DND-41 (cell line): ENCODE results near the gene CLNK.

Experiments used
- ATAC-seq: fragments of 200-7000 bp; cut with Tn5 transposase; 3 replicates; pipeline ENCODE4 v1.9.1; 2021; ENCODE audit warnings: low read depth; ENCODE audit not compliant: insufficient read depth
- DNase-seq: peaks from one replicate; pipeline ENCODE4 v3.0.0-alpha.2; 2020
- H2AFZ ChIP-seq: 2 replicates; pipeline ENCODE4 v1.6.0; 2012; ENCODE audit warnings: low read depth, low read length
- H3K27ac ChIP-seq: 2 replicates; pipeline ENCODE4 v1.5.1; 2012; ENCODE audit warnings: low read length, inconsistent platforms
- H3K27me3 ChIP-seq: fragments of 200-600 bp; sonication (generic); 2 replicates; pipeline ENCODE4 v1.6.0; 2012; ENCODE audit warnings: low read length, mild to moderate bottlenecking, inconsistent platforms; ENCODE audit not compliant: insufficient read depth, poor library complexity
- H3K36me3 ChIP-seq: 2 replicates; pipeline ENCODE4 v1.5.1; 2012; ENCODE audit warnings: low read length, inconsistent platforms; ENCODE audit not compliant: insufficient read depth
- H3K4me1 ChIP-seq: 2 replicates; pipeline ENCODE4 v1.5.1; 2012; ENCODE audit warnings: mild to moderate bottlenecking, low read length; ENCODE audit not compliant: insufficient read depth
- H3K4me2 ChIP-seq: 2 replicates; pipeline ENCODE4 v1.6.0; 2012; ENCODE audit warnings: mild to moderate bottlenecking, moderate library complexity, low read length, inconsistent platforms; ENCODE audit not compliant: insufficient read depth
- H3K4me3 ChIP-seq, 2 experiments: fragments of 200-600 bp in 1 of 2; shearing (Covaris generic) in 1 of 2; 2 replicates each; pipeline ENCODE4 v1.5.1; 2012 to 2016; ENCODE audit warnings: inconsistent platforms in 2 of 2, low read length in 2 of 2, mild to moderate bottlenecking in 2 of 2, low read depth in 1 of 2, moderate library complexity in 1 of 2
- H3K79me2 ChIP-seq: 2 replicates; pipeline ENCODE4 v1.6.0; 2012; ENCODE audit warnings: low read length, inconsistent platforms; ENCODE audit not compliant: insufficient read depth
- H3K9ac ChIP-seq: 2 replicates; pipeline ENCODE4 v1.6.0; 2012; ENCODE audit warnings: low read depth, mild to moderate bottlenecking, inconsistent platforms, low read length, moderate library complexity
- H3K9me3 ChIP-seq: 2 replicates; pipeline ENCODE4 v1.5.1; 2012; ENCODE audit warnings: low read length, moderate library complexity, mild to moderate bottlenecking, inconsistent platforms; ENCODE audit not compliant: insufficient read depth, severe bottlenecking
- H4K20me1 ChIP-seq: 2 replicates; pipeline ENCODE4 v1.6.0; 2012; ENCODE audit warnings: low read length; ENCODE audit not compliant: insufficient read depth
- EZH2 ChIP-seq: IDR thresholded peaks from 3 replicates; pipeline ENCODE4 v1.6.1; 2012; ENCODE audit warnings: borderline replicate concordance, low read depth, mild to moderate bottlenecking, moderate library complexity, low read length, inconsistent platforms; ENCODE audit not compliant: severe bottlenecking
- TF ChIP-seq, protein P1 (sequence below): IDR thresholded peaks from 2 replicates; pipeline ENCODE4 v1.5.1; 2012; ENCODE audit warnings: borderline replicate concordance, low read length, moderate library complexity, mild to moderate bottlenecking; ENCODE audit not compliant: poor library complexity, severe bottlenecking; ENCODE audit errors: extremely low read depth

CLNK gene

GRCh38 chr4:10462876-10463275 is 221.7 kb downstream of the CLNK start:
- H3K9me3 ChIP-seq, result no peaks in the 10 kb centered on the region
- no peaks in the 10 kb centered on the region for H3K4me1 ChIP-seq
- DNase-seq, result no peak
- no peaks in the 10 kb centered on the region for H3K79me2 ChIP-seq
- no peaks in the 10 kb centered on the region for H4K20me1 ChIP-seq
- H3K4me3 ChIP-seq, result no peak overlapping the region
- H3K4me2 ChIP-seq, result no peak overlapping the region
- ATAC-seq, result no peak
- H3K36me3 ChIP-seq, result no peaks in the 10 kb centered on the region
- no peak overlapping the region for H3K9ac ChIP-seq
- TF ChIP-seq, protein P1, sequence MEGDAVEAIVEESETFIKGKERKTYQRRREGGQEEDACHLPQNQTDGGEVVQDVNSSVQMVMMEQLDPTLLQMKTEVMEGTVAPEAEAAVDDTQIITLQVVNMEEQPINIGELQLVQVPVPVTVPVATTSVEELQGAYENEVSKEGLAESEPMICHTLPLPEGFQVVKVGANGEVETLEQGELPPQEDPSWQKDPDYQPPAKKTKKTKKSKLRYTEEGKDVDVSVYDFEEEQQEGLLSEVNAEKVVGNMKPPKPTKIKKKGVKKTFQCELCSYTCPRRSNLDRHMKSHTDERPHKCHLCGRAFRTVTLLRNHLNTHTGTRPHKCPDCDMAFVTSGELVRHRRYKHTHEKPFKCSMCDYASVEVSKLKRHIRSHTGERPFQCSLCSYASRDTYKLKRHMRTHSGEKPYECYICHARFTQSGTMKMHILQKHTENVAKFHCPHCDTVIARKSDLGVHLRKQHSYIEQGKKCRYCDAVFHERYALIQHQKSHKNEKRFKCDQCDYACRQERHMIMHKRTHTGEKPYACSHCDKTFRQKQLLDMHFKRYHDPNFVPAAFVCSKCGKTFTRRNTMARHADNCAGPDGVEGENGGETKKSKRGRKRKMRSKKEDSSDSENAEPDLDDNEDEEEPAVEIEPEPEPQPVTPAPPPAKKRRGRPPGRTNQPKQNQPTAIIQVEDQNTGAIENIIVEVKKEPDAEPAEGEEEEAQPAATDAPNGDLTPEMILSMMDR, result no peak
- no peak for TF ChIP-seq EZH2
- no peak overlapping the region for H3K27ac ChIP-seq
- H2AFZ ChIP-seq, result no peak overlapping the region
- H3K27me3 ChIP-seq, result no peaks in the 10 kb centered on the region

- Histone ChIP-seq H4K20me1 (no peaks in the 10 kb centered on the region), H3K27me3 (no peaks in the 10 kb centered on the region), H3K4me2 (no peak overlapping the region), H3K27ac (no peak overlapping the region), H3K4me3 (no peak overlapping the region), H3K36me3 (no peaks in the 10 kb centered on the region), H3K9ac (no peak overlapping the region), H3K9me3 (no peaks in the 10 kb centered on the region), H3K79me2 (no peaks in the 10 kb centered on the region), H3K4me1 (no peaks in the 10 kb centered on the region), H2AFZ (no peak overlapping the region)
- TF ChIP-seq, protein P1, result no peak
- no peak for TF ChIP-seq EZH2
- no peak for DNase-seq
- no peak for ATAC-seq
These were observed 222.6 kb downstream of the CLNK start for GRCh38 chr4:10461850-10462400.

DNA sequence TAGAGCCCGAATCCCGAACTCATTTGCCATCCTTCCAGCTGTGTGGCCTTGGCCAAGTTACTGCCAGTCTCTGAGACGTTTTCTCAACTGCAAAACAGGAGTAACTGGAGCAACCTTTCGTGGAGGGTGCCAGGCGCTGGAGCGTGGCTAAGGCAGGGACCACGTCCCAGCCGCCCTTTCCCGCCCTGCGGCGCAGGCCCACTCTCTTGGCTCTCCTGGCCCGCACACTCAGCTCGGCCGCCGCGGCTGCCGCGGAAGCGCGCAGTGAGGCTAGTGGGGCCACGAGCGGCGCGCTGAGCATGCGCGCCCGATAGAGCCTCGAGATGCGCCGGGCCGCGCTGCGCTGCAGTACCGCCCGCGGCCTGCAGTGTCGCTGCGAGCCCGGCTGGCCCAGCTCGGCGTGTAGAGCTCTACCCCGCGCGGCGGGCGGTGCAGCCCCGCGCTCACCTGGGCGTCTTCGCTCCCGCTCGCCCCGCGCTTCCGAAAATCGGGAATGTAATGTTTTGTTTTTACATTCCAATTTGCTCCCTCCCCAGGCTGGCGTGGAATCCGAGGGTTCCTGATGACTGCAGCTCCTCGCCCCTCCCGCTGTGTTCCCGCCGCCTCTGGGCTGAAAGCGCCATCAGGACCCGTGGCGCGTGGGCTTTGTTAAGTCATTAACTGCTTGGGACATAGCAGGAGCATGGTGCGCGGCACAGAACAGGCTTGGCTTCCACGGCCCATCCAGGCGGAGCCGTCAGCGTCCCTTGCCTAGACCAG is 223.3 kb downstream of the CLNK start:
- no peak overlapping the region for H3K4me3 ChIP-seq

More for the DNA sequence above, 223.3 kb downstream of the CLNK start:
- no peak for DNase-seq
- Histone ChIP-seq H3K79me2 (no peaks in the 10 kb centered on the region), H4K20me1 (no peaks in the 10 kb centered on the region), H3K27ac (no peak overlapping the region), H3K27me3 (no peaks in the 10 kb centered on the region), H2AFZ (no peak overlapping the region), H3K4me1 (no peaks in the 10 kb centered on the region), H3K9me3 (no peaks in the 10 kb centered on the region), H3K36me3 (no peaks in the 10 kb centered on the region), H3K9ac (no peak overlapping the region), H3K4me2 (no peak overlapping the region)
- no peak for ATAC-seq
- TF ChIP-seq EZH2, result no peak
- TF ChIP-seq, protein P1, result peak; percentile 5
